Measurements from ENCODE around the gene MS4A7.
"Not testable (repeated sequence)": the region's sequence is repeated elsewhere in the genome, so short reads cannot be mapped to it uniquely, and the experiment has no call there.

Gene MS4A7

GRCh38 chr11:60378354-60378753 lies at the start of gene MS4A7:
Gene MS4A7 (plus strand): TSS chr11:60378532. CDS start chr11:60383142, 4,610 bp downstream.
- no peak for FAIRE-seq
- no peak for DNase-seq (ENCODE audit: low spot score)

- no peak for FAIRE-seq
- no peak for DNase-seq (ENCODE audit: low spot score)
These were observed 45.5 kb upstream of the MS4A7 start for GRCh38 chr11:60332846-60333245.

- peak; percentile 7 for DNase-seq (ENCODE audit: low spot score)
- no peak for FAIRE-seq
These were observed 44.2 kb upstream of the MS4A7 start for GRCh38 chr11:60334005-60334620.

- DNase-seq (ENCODE audit: low spot score) (no peak), FAIRE-seq (no peak)
These were observed 41.5 kb upstream of the MS4A7 start for GRCh38 chr11:60336767-60337391.

- FAIRE-seq (no peak), DNase-seq (ENCODE audit: low spot score) (no peak)
These were observed 40.3 kb upstream of the MS4A7 start for GRCh38 chr11:60338053-60338452.

- FAIRE-seq, result no peak
- no peak for DNase-seq (ENCODE audit: low spot score)
These were observed 39.0 kb upstream of the MS4A7 start for GRCh38 chr11:60339356-60339755.

GRCh38 chr11:60343094-60343704 lies 35.1 kb upstream of the MS4A7 start:
- DNase-seq (ENCODE audit: low spot score) (no peak), FAIRE-seq (no peak)

- DNase-seq (ENCODE audit: low spot score), result no peak
These were observed 34.2 kb upstream of the MS4A7 start for GRCh38 chr11:60344146-60344545.

GRCh38 chr11:60345489-60345888 lies 32.8 kb upstream of the MS4A7 start:
- FAIRE-seq (no peak), DNase-seq (ENCODE audit: low spot score) (no peak)

More at GRCh38 chr11:60344146-60344545, 34.2 kb upstream of the MS4A7 start:
- no peak for FAIRE-seq

GRCh38 chr11:60347084-60347797 lies 31.1 kb upstream of the MS4A7 start:
- FAIRE-seq (no peak), DNase-seq (ENCODE audit: low spot score) (no peak)

GRCh38 chr11:60348116-60348515 lies 30.2 kb upstream of the MS4A7 start:
- FAIRE-seq (no peak), DNase-seq (ENCODE audit: low spot score) (no peak)

GRCh38 chr11:60349990-60350389 lies 28.3 kb upstream of the MS4A7 start:
- no peak for FAIRE-seq
- no peak for DNase-seq (ENCODE audit: low spot score)

GRCh38 chr11:60357771-60358170 lies 20.6 kb upstream of the MS4A7 start:
- FAIRE-seq, result no peak
- no peak for DNase-seq (ENCODE audit: low spot score)

GRCh38 chr11:60360621-60361020 lies 17.7 kb upstream of the MS4A7 start:
- FAIRE-seq (no peak), DNase-seq (ENCODE audit: low spot score) (no peak)

GRCh38 chr11:60362241-60362640 lies 16.1 kb upstream of the MS4A7 start:
- DNase-seq (ENCODE audit: low spot score) (no peak), FAIRE-seq (no peak)

- no peak for FAIRE-seq
- DNase-seq (ENCODE audit: low spot score), result peak; percentile 22
These were observed 14.5 kb upstream of the MS4A7 start for GRCh38 chr11:60363542-60364470.

- not testable (repeated sequence) for DNase-seq (ENCODE audit: low spot score); FAIRE-seq
These were observed 11.9 kb upstream of the MS4A7 start for GRCh38 chr11:60366262-60366904.

GRCh38 chr11:60367009-60367408 lies 11.3 kb upstream of the MS4A7 start:
- DNase-seq (ENCODE audit: low spot score) (no peak), FAIRE-seq (no peak)

GRCh38 chr11:60367896-60368295 lies 10.4 kb upstream of the MS4A7 start:
- FAIRE-seq, result no peak
- no peak for DNase-seq (ENCODE audit: low spot score)

- FAIRE-seq (no peak), DNase-seq (ENCODE audit: low spot score) (no peak)
These were observed 8.0 kb upstream of the MS4A7 start for GRCh38 chr11:60370252-60370810.
